SK-N-SH (cell line): Measurements from ENCODE around the gene INSRR. TPM values are rescaled to one million over a fixed set of nuclear protein-coding genes. Genes with fewer than 3 reads are reported as not detected.

ENCODE experiments used
- CTCF ChIA-PET: fragments of 300-600, 350-600 bp; formaldehyde crosslinking; extraction: SDS; loops from one replicate; lab custom pipeline; 2021; lab: Yijun Ruan, JAX
- POLR2A ChIA-PET: fragments of 350-600 bp; sonication (Branson Sonifier 250); formaldehyde crosslinking; extraction: SDS; loops from one replicate; lab custom pipeline; 2020; ENCODE audit warnings: antibody characterized with exemption, inconsistent platforms; lab: Yijun Ruan, JAX
- DNase-seq: peaks from one replicate; pipeline ENCODE4 v3.0.0; 2012
- H2AFZ ChIP-seq: fragments of 200-600 bp; sonication (generic); 2 replicates; pipeline ENCODE4 v1.8.1; 2016; ENCODE audit warnings: antibody characterized with exemption, mild to moderate bottlenecking, low read depth
- H3F3A ChIP-seq: fragments of 200-600 bp; sonication (generic); replicated peaks from 2 replicates; pipeline ENCODE3; 2016; ENCODE audit warnings: antibody characterized with exemption, mild to moderate bottlenecking; ENCODE audit not compliant: insufficient read depth
- H3K27ac ChIP-seq, 2 experiments: fragments of 200-500 bp in 1 of 2; fragments of 200-600 bp in 1 of 2; sonication (Bioruptor generic) in 1 of 2; sonication (generic), shearing (Covaris generic) in 1 of 2; 2 replicates each; pipeline versions ENCODE4 v1.5.1 to v1.6.1; 2014 to 2016; ENCODE audit warnings: low read depth in 2 of 2, inconsistent platforms in 1 of 2, low read length in 1 of 2, mild to moderate bottlenecking in 1 of 2, mixed read lengths in 1 of 2
- H3K27me3 ChIP-seq: fragments of 200-600 bp; sonication (generic), shearing (Covaris generic); 2 replicates; pipeline ENCODE4 v1.6.1; 2016; ENCODE audit warnings: mixed run types; ENCODE audit not compliant: insufficient read depth
- H3K36me3 ChIP-seq, 2 experiments: fragments of 200-500 bp in 1 of 2; fragments of 200-600 bp in 1 of 2; sonication (Bioruptor generic) in 1 of 2; sonication (generic) in 1 of 2; replicated peaks in 1 of 2; 2 replicates each; pipeline versions ENCODE3 to v1.5.1; 2014 to 2016; ENCODE audit warnings: low read length in 1 of 2, mild to moderate bottlenecking in 1 of 2; ENCODE audit not compliant: insufficient read depth in 2 of 2, control insufficient read depth in 1 of 2
- H3K4me1 ChIP-seq, 2 experiments: fragments of 200-500 bp in 1 of 2; fragments of 200-600 bp in 1 of 2; sonication (Bioruptor generic) in 1 of 2; sonication (generic), shearing (Covaris generic) in 1 of 2; 2 replicates each; pipeline versions ENCODE4 v1.5.1 to v1.6.1; 2014 to 2016; ENCODE audit warnings: low read depth in 1 of 2, low read length in 1 of 2, mixed run types in 1 of 2; ENCODE audit not compliant: insufficient read depth in 2 of 2, control insufficient read depth in 1 of 2
- H3K4me2 ChIP-seq: fragments of 200-600 bp; sonication (generic), shearing (Covaris generic); 2 replicates; pipeline ENCODE4 v1.6.1; 2017; ENCODE audit warnings: mixed run types
- H3K4me3 ChIP-seq, 2 experiments: fragments of 200-500 bp in 1 of 2; fragments of 200-600 bp in 1 of 2; sonication (Bioruptor generic) in 1 of 2; sonication (generic), shearing (Covaris generic) in 1 of 2; 2 replicates each; pipeline versions ENCODE4 v1.5.1 to v1.8.1; 2014 to 2016; ENCODE audit warnings: low read depth in 2 of 2, inconsistent platforms in 1 of 2, low read length in 1 of 2, mild to moderate bottlenecking in 1 of 2, mixed read lengths in 1 of 2, moderate library complexity in 1 of 2
- H3K79me2 ChIP-seq: fragments of 200-600 bp; sonication (generic); 2 replicates; pipeline ENCODE4 v1.8.1; 2017; ENCODE audit warnings: mild to moderate bottlenecking; ENCODE audit not compliant: insufficient read depth
- H3K9ac ChIP-seq: fragments of 200-600 bp; sonication (generic); 2 replicates; pipeline ENCODE4 v1.6.1; 2017; ENCODE audit warnings: mixed run types
- H3K9me2 ChIP-seq: fragments of 200-600 bp; sonication (generic); 2 replicates; pipeline ENCODE4 v1.6.1; 2017; ENCODE audit warnings: mixed run types
- H3K9me3 ChIP-seq: fragments of 200-600 bp; sonication (generic); 2 replicates; pipeline ENCODE4 v1.6.1; 2017; ENCODE audit warnings: mixed run types, mild to moderate bottlenecking, moderate library complexity
- H4K20me1 ChIP-seq: fragments of 200-600 bp; sonication (generic); 2 replicates; pipeline ENCODE4 v1.6.1; 2017; ENCODE audit warnings: mild to moderate bottlenecking, mixed run types; ENCODE audit not compliant: insufficient read depth
- EP300 ChIP-seq, 2 experiments: IDR thresholded peaks; 2 replicates each; pipeline versions ENCODE4 v1.4.0 to v1.6.1; 2012; ENCODE audit warnings: borderline replicate concordance in 1 of 2, low read depth in 1 of 2, low read length in 1 of 2
- GABPA ChIP-seq: IDR thresholded peaks from 2 replicates; pipeline ENCODE4 v1.4.0; 2012; ENCODE audit warnings: low read depth, mild to moderate bottlenecking
- GATA2 ChIP-seq: sonication (generic); formaldehyde crosslinking; IDR thresholded peaks from 2 replicates; pipeline ENCODE4 v1.5.0; 2020; ENCODE audit warnings: mild to moderate bottlenecking, missing genetic modification reagents
- MAX ChIP-seq: IDR thresholded peaks from 2 replicates; pipeline ENCODE4 v1.4.0; 2012; ENCODE audit warnings: low read depth
- MEF2A ChIP-seq: IDR thresholded peaks from 2 replicates; pipeline ENCODE4 v1.4.0; 2012; ENCODE audit warnings: low read depth, borderline replicate concordance
- MXI1 ChIP-seq: IDR thresholded peaks from 2 replicates; pipeline ENCODE4 v1.6.1; 2012; ENCODE audit warnings: mild to moderate bottlenecking, low read depth, low read length, improper control_type of control experiment
- NFIC ChIP-seq: IDR thresholded peaks from 2 replicates; pipeline ENCODE4 v1.4.0; 2012; ENCODE audit warnings: borderline replicate concordance
- RAD21 ChIP-seq: IDR thresholded peaks from 2 replicates; pipeline ENCODE4 v1.6.1; 2012; ENCODE audit warnings: mild to moderate bottlenecking, low read length
- RFX5 ChIP-seq: IDR thresholded peaks from 2 replicates; pipeline ENCODE4 v1.6.1; 2012; ENCODE audit warnings: mild to moderate bottlenecking, improper control_type of control experiment, low read length
- RXRA ChIP-seq: IDR thresholded peaks from 2 replicates; pipeline ENCODE4 v1.4.0; 2012; ENCODE audit warnings: low read depth, mild to moderate bottlenecking, borderline replicate concordance
- TEAD4 ChIP-seq: IDR thresholded peaks from 2 replicates; pipeline ENCODE4 v1.4.0; 2012; ENCODE audit warnings: mild to moderate bottlenecking, borderline replicate concordance; ENCODE audit not compliant: insufficient read depth
- USF1 ChIP-seq: IDR thresholded peaks from 2 replicates; pipeline ENCODE4 v1.4.0; 2012; ENCODE audit warnings: low read depth, borderline replicate concordance
- USF2 ChIP-seq: fragments of 150-350 bp; IDR thresholded peaks from 2 replicates; pipeline ENCODE4 v1.6.1; 2017; ENCODE audit warnings: antibody characterized with exemption, low read length, low read depth, borderline replicate concordance
- ZBTB33 ChIP-seq: IDR thresholded peaks from 2 replicates; pipeline ENCODE4 v1.4.0; 2012; ENCODE audit warnings: low read depth, borderline replicate concordance
- WGBS: methylation state at CpG from one replicate; pipeline ENCODE4 v1.1.6; 2017; ENCODE audit warnings: low lambda C conversion rate; 5-methylcytosine and 5-hydroxymethylcytosine counted together
- polyA plus RNA-seq, 3 experiments: library from polyadenylated mRNA; depleted of rRNA; stranded (reverse); fragments of >200 nt; gene quantifications; 2 replicates each; pipeline ENCODE4 v1.2.3, GENCODE V29; 2012

The INSRR gene
- polyA plus RNA-seq, 1 of the 3 experiments (the other 2 are of a cell fraction) = 0.20 TPM

GRCh38 chr1:156862997-156863599 is 4.2 kb upstream of the INSRR start:
- Histone ChIP-seq H3F3A (peaks cover 4% of the 10 kb centered on the region), H3K79me2 (no peaks in the 10 kb centered on the region), H3K9me2 (no peaks in the 10 kb centered on the region), H3K27ac (peak overlapping the region in 1 of 2 experiments; percentile 39; a peak in 2 of 4 replicates), H3K9me3 (no peaks in the 10 kb centered on the region), H3K4me1 (peaks cover 3 to 55% of the 10 kb centered on the region in 2 experiments; a peak in 2 of 4 replicates), H2AFZ (no peak overlapping the region), H3K4me3 (peak overlapping the region in 1 of 2 experiments; percentile 17; a peak in 1 of 4 replicates), H3K36me3 (no peaks in the 10 kb centered on the region), H3K27me3 (peaks cover 30% of the 10 kb centered on the region), H4K20me1 (no peaks in the 10 kb centered on the region), H3K4me2 (no peak overlapping the region), H3K9ac (no peak overlapping the region)
- WGBS = 65% methylated on average over 10 of the region's 10 CpGs
- CTCF ChIA-PET = interaction anchor here (1.8 to 22.1 kb wide), 7 partner anchors 20 to 173 kb away, joined by 5 to 566 read pairs (median 104); partner anchors contain the start of genes ISG20L2, METTL25B and PEAR1
- no peak for DNase-seq
- POLR2A ChIA-PET = interaction anchor here (1.0 to 1.6 kb wide), 4 partner anchors 24 to 66 kb away, joined by 3 to 4 read pairs (median 3); no protein-coding TSS in a partner anchor
- TF ChIP-seq GATA2 (CRISPR knock-in tag) (peak; percentile 18; the same call in 1 of the 2 replicates), RFX5 (no peak), RAD21 (no peak), NFIC (no peak), MAX (no peak), EP300 (IDR thresholded peaks at IDR 0.05; ENCODE audit: borderline replicate concordance in 1 of 2, low read depth in 1 of 2, low read length in 1 of 2) (no peak), MXI1 (peak; percentile 12; the same call in 1 of the 2 replicates)

GRCh38 chr1:156862584-156862983 is 3.7 kb upstream of the INSRR start:
- TF ChIP-seq USF1 = no peak
- no peak for TF ChIP-seq MEF2A
- TF ChIP-seq TEAD4 = no peak
- TF ChIP-seq RXRA = no peak
- no peak for TF ChIP-seq USF2
- no peak for TF ChIP-seq ZBTB33
- no peak for TF ChIP-seq GATA2 (CRISPR knock-in tag)
- no peak for TF ChIP-seq GABPA
- TF ChIP-seq MAX = no peak
- Histone ChIP-seq H3F3A (peaks cover 4% of the 10 kb centered on the region), H3K9me3 (no peaks in the 10 kb centered on the region), H3K36me3 (no peaks in the 10 kb centered on the region), H3K4me3 (peak overlapping the region in 1 of 2 experiments; percentile 17; a peak in 1 of 4 replicates), H3K27ac (peak overlapping the region in 1 of 2 experiments; percentile 39; a peak in 2 of 4 replicates), H3K4me2 (no peak overlapping the region), H4K20me1 (no peaks in the 10 kb centered on the region), H3K4me1 (peaks cover 3 to 60% of the 10 kb centered on the region in 2 experiments; a peak in 2 of 4 replicates), H3K27me3 (peaks cover 33% of the 10 kb centered on the region), H3K79me2 (no peaks in the 10 kb centered on the region), H2AFZ (no peak overlapping the region), H3K9me2 (no peaks in the 10 kb centered on the region), H3K9ac (no peak overlapping the region)
- CTCF ChIA-PET = interaction anchor here (4.2 to 22.1 kb wide), 6 partner anchors 20 to 172 kb away, joined by 71 to 566 read pairs (median 280); partner anchors contain the start of genes ISG20L2, METTL25B and PEAR1
- WGBS = 88% methylated on average over 6 of the region's 6 CpGs
- no peak for DNase-seq
- POLR2A ChIA-PET = interaction anchor here (1.0 to 3.9 kb wide), 7 partner anchors 22 to 66 kb away, joined by 3 to 27 read pairs (median 4); no protein-coding TSS in a partner anchor
